Prostate gland (tissue), 2 donors: ENCODE measurements around the gene RPUSD4.

ENCODE experiments used
- POLR2AphosphoS5 ChIP-seq: sonication (generic); formaldehyde crosslinking; IDR thresholded peaks from one replicate; pipeline ENCODE4 v1.6.1; 2017; ENCODE audit warnings: antibody characterized with exemption
- TF ChIP-seq, protein P1 (sequence below), 4 experiments: fragments of 200-600 bp in 2 of 4; fragments of 450-650 bp in 2 of 4; sonication (generic) in 2 of 4; IDR thresholded peaks; 1 replicate in 3 of 4; 2 replicates in 1 of 4; pipeline ENCODE4 v1.5.1; 2016 to 2019; ENCODE audit warnings: antibody characterized with exemption in 4 of 4, mild to moderate bottlenecking in 2 of 4, moderate library complexity in 2 of 4

DNA sequence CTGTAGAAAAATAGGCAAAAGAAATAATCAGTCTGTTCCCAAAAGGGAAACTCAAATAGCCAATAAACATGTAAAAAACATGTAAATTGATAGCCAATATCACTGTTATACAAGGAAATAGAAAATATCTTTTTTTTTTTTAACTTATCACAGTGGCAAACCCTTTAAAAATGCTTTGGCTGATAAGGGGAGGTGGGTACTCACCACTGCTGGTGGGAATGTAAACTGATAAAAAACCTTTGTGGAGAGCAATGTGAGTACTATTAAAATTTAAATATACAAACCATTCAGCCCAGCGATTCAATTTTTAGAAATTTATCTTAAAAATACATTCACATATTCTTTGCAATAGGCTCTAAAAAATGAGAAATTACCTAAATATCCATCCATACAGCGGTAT, 3.6 kb downstream of the RPUSD4 start:
- TF ChIP-seq, protein P1, sequence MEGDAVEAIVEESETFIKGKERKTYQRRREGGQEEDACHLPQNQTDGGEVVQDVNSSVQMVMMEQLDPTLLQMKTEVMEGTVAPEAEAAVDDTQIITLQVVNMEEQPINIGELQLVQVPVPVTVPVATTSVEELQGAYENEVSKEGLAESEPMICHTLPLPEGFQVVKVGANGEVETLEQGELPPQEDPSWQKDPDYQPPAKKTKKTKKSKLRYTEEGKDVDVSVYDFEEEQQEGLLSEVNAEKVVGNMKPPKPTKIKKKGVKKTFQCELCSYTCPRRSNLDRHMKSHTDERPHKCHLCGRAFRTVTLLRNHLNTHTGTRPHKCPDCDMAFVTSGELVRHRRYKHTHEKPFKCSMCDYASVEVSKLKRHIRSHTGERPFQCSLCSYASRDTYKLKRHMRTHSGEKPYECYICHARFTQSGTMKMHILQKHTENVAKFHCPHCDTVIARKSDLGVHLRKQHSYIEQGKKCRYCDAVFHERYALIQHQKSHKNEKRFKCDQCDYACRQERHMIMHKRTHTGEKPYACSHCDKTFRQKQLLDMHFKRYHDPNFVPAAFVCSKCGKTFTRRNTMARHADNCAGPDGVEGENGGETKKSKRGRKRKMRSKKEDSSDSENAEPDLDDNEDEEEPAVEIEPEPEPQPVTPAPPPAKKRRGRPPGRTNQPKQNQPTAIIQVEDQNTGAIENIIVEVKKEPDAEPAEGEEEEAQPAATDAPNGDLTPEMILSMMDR (IDR thresholded peaks at IDR 0.05) = no peak
- TF ChIP-seq POLR2AphosphoS5 = no peak
